SU-DHL-6 (cell line): Measurements from ENCODE around the gene MEF2D.

Experiments used
- H2AFZ ChIP-seq: fragments of 200-600 bp; sonication (generic); 2 replicates; pipeline ENCODE4 v1.6.1; 2014; ENCODE audit warnings: low read depth, mild to moderate bottlenecking, moderate library complexity, mixed read lengths, antibody characterized with exemption, low read length; ENCODE audit not compliant: severe bottlenecking
- H3F3A ChIP-seq: fragments of 200-600 bp; shearing (Covaris generic); 2 replicates; pipeline ENCODE4 v1.6.0; 2016; ENCODE audit warnings: antibody characterized with exemption, mild to moderate bottlenecking; ENCODE audit not compliant: insufficient read depth
- H3K27ac ChIP-seq: fragments of 200-600 bp; sonication (generic); 2 replicates; pipeline ENCODE4 v1.5.1; 2016; ENCODE audit warnings: low read depth, mild to moderate bottlenecking, low read length, moderate library complexity, mixed read lengths
- H3K27me3 ChIP-seq: fragments of 200-600 bp; sonication (generic), shearing (Covaris generic); 2 replicates; pipeline ENCODE4 v1.6.0; 2014; ENCODE audit warnings: mild to moderate bottlenecking, low read length
- H3K36me3 ChIP-seq: fragments of 200-600 bp; sonication (generic); 2 replicates; pipeline ENCODE4 v1.6.1; 2014; ENCODE audit warnings: mild to moderate bottlenecking, low read length, mixed read lengths
- H3K4me2 ChIP-seq: fragments of 300-600, 200-600 bp; shearing (Covaris generic), sonication (generic); 2 replicates; pipeline ENCODE4 v1.6.0; 2014; ENCODE audit warnings: low read length, low read depth, mild to moderate bottlenecking; ENCODE audit not compliant: poor library complexity, severe bottlenecking
- H3K4me3 ChIP-seq: fragments of 200-600 bp; sonication (generic); 2 replicates; pipeline ENCODE4 v1.5.1; 2014; ENCODE audit warnings: antibody characterized with exemption, low read length, mild to moderate bottlenecking, mixed read lengths; ENCODE audit not compliant: insufficient read depth, poor library complexity, severe bottlenecking
- H3K79me2 ChIP-seq: fragments of 200-600 bp; sonication (generic); 2 replicates; pipeline ENCODE4 v1.6.1; 2014; ENCODE audit warnings: mild to moderate bottlenecking, low read length, moderate library complexity; ENCODE audit not compliant: insufficient read depth
- H3K9ac ChIP-seq: fragments of 200-600 bp; sonication (generic); 2 replicates; pipeline ENCODE4 v1.7.0; 2014; ENCODE audit warnings: mild to moderate bottlenecking, low read length
- H3K9me2 ChIP-seq: fragments of 200-600 bp; sonication (generic); replicated peaks from 2 replicates; pipeline ENCODE4 v1.6.1; 2014; ENCODE audit warnings: low read length; ENCODE audit not compliant: insufficient read depth
- H3K9me3 ChIP-seq: fragments of 200-600 bp; sonication (generic); 2 replicates; pipeline ENCODE4 v1.6.1; 2014; ENCODE audit warnings: low read length, mixed read lengths; ENCODE audit not compliant: insufficient read depth
- H4K20me1 ChIP-seq: fragments of 200-600 bp; sonication (generic); 2 replicates; pipeline ENCODE4 v1.6.1; 2014; ENCODE audit warnings: low read depth, mild to moderate bottlenecking, antibody characterized with exemption, low read length, moderate library complexity, mixed read lengths
- EZH2phosphoT487 ChIP-seq: fragments of 200-600 bp; sonication (generic), shearing (Covaris generic); conservative IDR thresholded peaks from 2 replicates; pipeline ENCODE4 v1.6.1; 2018; ENCODE audit warnings: mild to moderate bottlenecking, antibody characterized with exemption, low read length, moderate library complexity, mixed read lengths
- TF ChIP-seq, protein P1 (sequence below): fragments of 200-600 bp; sonication (generic); IDR thresholded peaks from one replicate; pipeline ENCODE4 v1.5.1; 2017; ENCODE audit warnings: antibody characterized with exemption, mild to moderate bottlenecking, low read length, moderate library complexity; ENCODE audit not compliant: insufficient read depth, poor library complexity, severe bottlenecking

MEF2D gene

DNA sequence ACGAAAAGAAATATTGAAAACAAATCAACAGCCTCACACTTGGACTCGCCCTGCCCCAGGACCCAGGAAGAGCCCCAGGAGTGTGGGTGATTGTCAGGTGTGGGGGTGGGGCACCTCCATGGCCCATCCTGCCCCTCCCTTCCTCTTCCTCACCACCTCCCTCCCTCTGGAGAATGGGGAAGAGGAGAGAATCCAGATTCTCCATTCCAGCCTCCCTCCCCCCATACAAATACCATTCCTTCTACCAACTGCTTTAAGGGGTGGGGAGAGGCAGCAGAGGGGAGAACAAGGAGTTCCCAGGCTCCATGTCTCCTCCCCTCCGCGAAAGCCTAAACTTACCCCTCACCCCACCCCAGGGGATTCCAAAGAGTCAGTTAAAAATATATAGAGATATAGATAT, 36.7 kb downstream of the MEF2D start:
- Histone ChIP-seq H3K4me3 (no peak overlapping the region), H3K79me2 (no peaks in the 10 kb centered on the region), H2AFZ (no peak overlapping the region), H4K20me1 (no peaks in the 10 kb centered on the region), H3K9ac (no peak overlapping the region), H3K27me3 (no peaks in the 10 kb centered on the region), H3K36me3 (no peaks in the 10 kb centered on the region), H3K9me3 (no peaks in the 10 kb centered on the region), H3F3A (peaks cover 5% of the 10 kb centered on the region; the same call in 1 of the 2 replicates), H3K27ac (no peak overlapping the region), H3K9me2 (no peaks in the 10 kb centered on the region), H3K4me2 (no peak overlapping the region)
- no peak for TF ChIP-seq EZH2phosphoT487
- TF ChIP-seq, protein P1, sequence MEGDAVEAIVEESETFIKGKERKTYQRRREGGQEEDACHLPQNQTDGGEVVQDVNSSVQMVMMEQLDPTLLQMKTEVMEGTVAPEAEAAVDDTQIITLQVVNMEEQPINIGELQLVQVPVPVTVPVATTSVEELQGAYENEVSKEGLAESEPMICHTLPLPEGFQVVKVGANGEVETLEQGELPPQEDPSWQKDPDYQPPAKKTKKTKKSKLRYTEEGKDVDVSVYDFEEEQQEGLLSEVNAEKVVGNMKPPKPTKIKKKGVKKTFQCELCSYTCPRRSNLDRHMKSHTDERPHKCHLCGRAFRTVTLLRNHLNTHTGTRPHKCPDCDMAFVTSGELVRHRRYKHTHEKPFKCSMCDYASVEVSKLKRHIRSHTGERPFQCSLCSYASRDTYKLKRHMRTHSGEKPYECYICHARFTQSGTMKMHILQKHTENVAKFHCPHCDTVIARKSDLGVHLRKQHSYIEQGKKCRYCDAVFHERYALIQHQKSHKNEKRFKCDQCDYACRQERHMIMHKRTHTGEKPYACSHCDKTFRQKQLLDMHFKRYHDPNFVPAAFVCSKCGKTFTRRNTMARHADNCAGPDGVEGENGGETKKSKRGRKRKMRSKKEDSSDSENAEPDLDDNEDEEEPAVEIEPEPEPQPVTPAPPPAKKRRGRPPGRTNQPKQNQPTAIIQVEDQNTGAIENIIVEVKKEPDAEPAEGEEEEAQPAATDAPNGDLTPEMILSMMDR = no peak

DNA sequence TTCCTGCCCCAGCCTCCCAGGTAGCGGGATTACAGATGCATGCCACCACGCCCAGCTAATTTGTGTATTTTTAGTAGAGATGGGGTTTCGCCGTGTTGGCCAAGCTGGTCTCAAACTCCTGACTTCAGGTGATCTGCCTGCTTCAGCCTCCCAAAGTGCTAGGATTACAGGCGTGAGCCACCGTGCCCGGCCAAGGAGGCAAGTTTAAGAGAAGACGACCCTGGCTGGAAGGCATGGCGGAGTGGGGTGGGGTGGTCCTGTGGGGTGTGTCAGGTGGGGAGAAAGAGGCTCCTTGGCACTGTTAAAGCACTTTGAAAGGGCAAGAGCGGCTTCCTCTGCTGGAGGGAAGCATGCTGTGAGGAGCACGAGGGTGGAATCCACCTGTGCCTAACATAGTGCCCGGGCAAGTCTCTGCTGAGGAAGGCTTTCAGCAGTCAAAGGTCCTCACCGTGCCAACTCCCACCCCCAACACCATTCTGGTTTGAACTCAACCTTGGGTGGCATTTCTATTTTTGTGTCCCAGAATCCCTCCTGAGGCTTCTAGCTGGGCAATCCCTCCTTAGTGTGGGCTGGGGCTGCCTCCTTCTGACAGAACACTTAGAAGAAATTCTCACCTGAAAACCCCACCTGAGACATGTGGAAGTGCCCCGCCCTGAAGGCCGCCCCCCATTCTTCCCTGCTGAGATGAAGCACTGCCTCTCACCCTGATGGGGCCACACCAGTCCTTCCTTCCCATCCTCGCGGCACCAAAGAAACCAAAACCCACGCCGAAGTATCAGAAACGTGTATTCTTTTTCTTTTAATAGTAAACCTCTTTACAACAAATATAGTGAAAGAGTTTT, 37.4 kb downstream of the MEF2D start:
- Histone ChIP-seq H2AFZ (no peak overlapping the region), H3K9ac (no peak overlapping the region), H3K9me2 (no peaks in the 10 kb centered on the region), H3K27me3 (no peaks in the 10 kb centered on the region), H3K9me3 (no peaks in the 10 kb centered on the region), H3F3A (peaks cover 8% of the 10 kb centered on the region), H3K79me2 (no peaks in the 10 kb centered on the region), H3K4me3 (no peak overlapping the region), H3K4me2 (no peak overlapping the region), H3K36me3 (no peaks in the 10 kb centered on the region), H4K20me1 (no peaks in the 10 kb centered on the region), H3K27ac (no peak overlapping the region)
- TF ChIP-seq, protein P1 = no peak
- TF ChIP-seq EZH2phosphoT487 = no peak

DNA sequence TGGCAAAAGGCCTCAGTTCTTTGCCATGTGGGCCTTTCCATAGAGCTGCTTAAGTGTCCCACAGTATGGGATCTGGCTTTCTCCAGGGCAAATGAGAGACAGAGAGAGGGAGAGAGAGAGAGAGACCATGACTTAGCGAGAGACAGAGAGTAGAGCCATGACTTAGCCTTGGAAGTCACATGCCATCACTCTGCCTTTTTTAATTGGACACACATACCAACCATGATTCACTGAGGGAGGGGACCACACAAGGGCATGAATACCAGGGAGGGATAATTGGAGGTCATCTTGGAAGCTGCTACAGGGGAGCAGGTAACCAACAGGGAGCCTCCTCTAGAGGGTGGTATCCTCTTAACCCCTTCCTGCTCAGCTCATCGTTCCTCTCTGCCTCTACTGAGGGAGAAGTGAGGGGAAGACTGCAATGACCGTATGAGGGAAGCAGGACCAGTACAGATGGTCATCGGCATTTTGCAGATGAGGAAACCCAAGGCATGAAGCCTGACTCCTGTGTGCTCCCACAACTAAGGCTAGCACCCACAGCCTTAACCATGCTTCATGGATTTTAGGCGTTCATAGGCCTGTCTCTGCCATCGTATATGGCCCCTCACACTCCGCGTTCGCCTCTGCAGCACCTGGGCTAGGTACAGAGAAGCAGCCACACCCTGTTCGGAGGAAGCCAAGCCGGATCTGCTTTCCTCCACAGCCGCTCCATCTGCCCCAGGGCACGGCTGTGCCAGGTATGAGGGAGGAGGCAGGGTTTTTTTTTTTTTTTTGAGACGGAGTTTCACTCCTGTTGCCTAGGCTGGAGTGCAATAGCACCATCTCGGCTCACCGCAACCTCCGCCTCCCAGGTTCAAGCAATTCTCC, 38.6 kb downstream of the MEF2D start:
- no peaks in the 10 kb centered on the region for H3K9me2 ChIP-seq
- no peak overlapping the region for H3K27ac ChIP-seq
- no peaks in the 10 kb centered on the region for H3K27me3 ChIP-seq
- no peaks in the 10 kb centered on the region for H3K79me2 ChIP-seq
- no peak overlapping the region for H3K4me2 ChIP-seq
- no peak for TF ChIP-seq EZH2phosphoT487
- TF ChIP-seq, protein P1 = no peak
- peaks cover 11% of the 10 kb centered on the region for H3F3A ChIP-seq
- no peaks in the 10 kb centered on the region for H3K36me3 ChIP-seq
- H2AFZ ChIP-seq = no peak overlapping the region
- no peak overlapping the region for H3K9ac ChIP-seq
- no peak overlapping the region for H3K4me3 ChIP-seq
- H4K20me1 ChIP-seq = no peaks in the 10 kb centered on the region
- H3K9me3 ChIP-seq = no peaks in the 10 kb centered on the region
